ENCODE results near the gene OR1J2.
"Not testable (repeated sequence)": the region's sequence is repeated elsewhere in the genome, so short reads cannot be mapped to it uniquely, and the experiment has no call there.

OR1J2 gene

GRCh38 chr9:122518841-122519240 lies 8.2 kb downstream of the OR1J2 start, which contains the start of gene OR1J4:
TSS of gene OR1J4 (plus strand) at chr9:122519141. CDS start at chr9:122519141, 0 bp downstream.
- no peak for DNase-seq (ENCODE audit: low read depth)
- TF ChIP-seq, protein P1, sequence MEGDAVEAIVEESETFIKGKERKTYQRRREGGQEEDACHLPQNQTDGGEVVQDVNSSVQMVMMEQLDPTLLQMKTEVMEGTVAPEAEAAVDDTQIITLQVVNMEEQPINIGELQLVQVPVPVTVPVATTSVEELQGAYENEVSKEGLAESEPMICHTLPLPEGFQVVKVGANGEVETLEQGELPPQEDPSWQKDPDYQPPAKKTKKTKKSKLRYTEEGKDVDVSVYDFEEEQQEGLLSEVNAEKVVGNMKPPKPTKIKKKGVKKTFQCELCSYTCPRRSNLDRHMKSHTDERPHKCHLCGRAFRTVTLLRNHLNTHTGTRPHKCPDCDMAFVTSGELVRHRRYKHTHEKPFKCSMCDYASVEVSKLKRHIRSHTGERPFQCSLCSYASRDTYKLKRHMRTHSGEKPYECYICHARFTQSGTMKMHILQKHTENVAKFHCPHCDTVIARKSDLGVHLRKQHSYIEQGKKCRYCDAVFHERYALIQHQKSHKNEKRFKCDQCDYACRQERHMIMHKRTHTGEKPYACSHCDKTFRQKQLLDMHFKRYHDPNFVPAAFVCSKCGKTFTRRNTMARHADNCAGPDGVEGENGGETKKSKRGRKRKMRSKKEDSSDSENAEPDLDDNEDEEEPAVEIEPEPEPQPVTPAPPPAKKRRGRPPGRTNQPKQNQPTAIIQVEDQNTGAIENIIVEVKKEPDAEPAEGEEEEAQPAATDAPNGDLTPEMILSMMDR (IDR thresholded peaks at IDR 0.05; ENCODE audit: insufficient read depth, low read depth, low read length, missing control alignments) = no peak
- no peak within 1 kb of the TSS for H3K4me3 ChIP-seq (ENCODE audit: low read length)

DNA sequence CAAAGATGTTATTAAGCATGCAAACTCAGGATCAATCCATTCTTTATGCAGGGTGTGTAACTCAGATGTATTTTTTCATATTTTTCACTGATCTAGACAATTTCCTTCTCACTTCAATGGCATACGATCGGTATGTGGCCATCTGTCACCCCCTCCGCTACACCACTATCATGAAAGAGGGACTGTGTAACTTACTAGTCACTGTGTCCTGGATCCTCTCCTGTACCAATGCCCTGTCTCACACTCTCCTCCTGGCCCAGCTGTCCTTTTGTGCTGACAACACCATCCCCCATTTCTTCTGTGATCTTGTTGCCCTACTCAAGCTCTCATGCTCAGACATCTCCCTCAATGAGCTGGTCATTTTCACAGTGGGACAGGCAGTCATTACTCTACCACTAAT lies 8.8 kb downstream of the OR1J2 start:
- DNase-seq (ENCODE audit: low read depth) = no peak
- TF ChIP-seq, protein P1 (IDR thresholded peaks at IDR 0.05; ENCODE audit: insufficient read depth, low read depth, low read length, missing control alignments) = no peak
- no peak overlapping the region for H3K4me3 ChIP-seq (ENCODE audit: low read length)

DNA sequence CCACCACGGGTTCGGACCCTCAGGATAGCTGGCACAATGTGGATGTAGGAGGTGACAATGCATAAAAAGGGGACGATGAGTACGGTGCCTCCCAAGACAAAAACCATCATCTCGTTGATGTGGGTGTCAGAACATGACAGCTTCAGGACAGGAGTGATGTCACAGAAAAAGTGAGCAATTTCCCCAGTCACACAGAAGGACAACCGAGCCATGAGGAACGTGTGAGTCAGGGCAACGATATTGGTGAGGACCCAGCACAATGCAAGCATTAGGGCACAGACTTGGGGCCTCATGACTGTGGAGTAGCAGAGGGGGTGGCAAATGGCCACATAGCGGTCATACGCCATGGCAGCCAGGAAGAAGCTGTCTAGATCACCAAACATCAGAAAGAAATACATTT lies 16.0 kb downstream of the OR1J2 start:
- H3K4me3 ChIP-seq (ENCODE audit: low read length) = no peak overlapping the region
- no peak for DNase-seq (ENCODE audit: low read depth)
- TF ChIP-seq, protein P1 (IDR thresholded peaks at IDR 0.05; ENCODE audit: insufficient read depth, low read depth, low read length, missing control alignments) = no peak

DNA sequence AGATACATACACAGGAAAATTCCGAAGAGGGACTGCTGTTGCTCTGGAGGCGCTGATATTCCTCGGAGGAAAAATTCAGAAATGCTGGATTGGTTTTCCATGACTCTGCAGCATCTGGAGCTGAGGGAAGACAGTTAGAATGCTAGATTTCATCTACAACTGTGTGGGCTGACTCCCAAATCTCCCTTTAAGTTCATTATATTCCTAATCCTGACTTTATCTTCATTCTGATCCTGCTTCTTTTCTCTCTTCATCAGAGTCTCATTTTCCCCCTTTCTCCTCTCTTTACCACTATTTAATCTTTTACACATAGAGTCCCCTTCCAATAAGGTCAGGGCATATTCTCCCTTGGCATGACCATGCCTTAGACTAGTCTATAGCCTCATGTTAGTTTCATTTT lies 16.6 kb downstream of the OR1J2 start, which contains the start of gene OR1N1:
TSS of gene OR1N1 (minus strand) at position 101 of the 400 bp plus-strand sequence. CDS start at position 101, 0 bp downstream.
- H3K4me3 ChIP-seq (ENCODE audit: low read length) = no peak within 1 kb of the TSS

DNA sequence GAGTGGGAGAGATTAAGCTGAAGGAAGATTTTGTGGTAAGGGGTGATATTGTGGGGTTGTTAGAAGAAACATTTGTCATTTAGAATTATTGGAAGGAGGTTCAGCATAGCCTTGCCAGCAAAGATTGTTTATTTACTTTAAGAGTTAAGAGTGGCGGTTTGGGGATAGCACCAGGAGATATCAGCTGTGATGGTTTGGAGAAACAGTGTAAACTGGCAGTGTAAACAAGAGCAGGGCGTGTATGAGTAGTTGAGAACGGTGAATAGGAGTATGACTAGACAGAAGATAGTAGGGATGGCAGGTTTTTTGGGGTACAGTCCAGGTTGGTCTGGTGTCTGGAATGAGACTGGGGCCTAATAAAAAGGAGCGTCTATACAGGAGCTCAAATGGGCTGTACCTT lies 20.6 kb downstream of the OR1J2 start:
- not testable (repeated sequence) for DNase-seq (ENCODE audit: low read depth); H3K4me3 ChIP-seq (ENCODE audit: low read length)

More for the DNA sequence above, 16.6 kb downstream of the OR1J2 start, which contains the start of gene OR1N1:
- DNase-seq (ENCODE audit: low read depth) = no peak
- TF ChIP-seq, protein P1 (IDR thresholded peaks at IDR 0.05; ENCODE audit: insufficient read depth, low read depth, low read length, missing control alignments) = no peak

GRCh38 chr9:122536134-122536533 lies 25.5 kb downstream of the OR1J2 start:
- TF ChIP-seq, protein P1 (IDR thresholded peaks at IDR 0.05; ENCODE audit: insufficient read depth, low read depth, low read length, missing control alignments) = no peak
- H3K4me3 ChIP-seq (ENCODE audit: low read length) = no peak overlapping the region
- DNase-seq (ENCODE audit: low read depth) = no peak

DNA sequence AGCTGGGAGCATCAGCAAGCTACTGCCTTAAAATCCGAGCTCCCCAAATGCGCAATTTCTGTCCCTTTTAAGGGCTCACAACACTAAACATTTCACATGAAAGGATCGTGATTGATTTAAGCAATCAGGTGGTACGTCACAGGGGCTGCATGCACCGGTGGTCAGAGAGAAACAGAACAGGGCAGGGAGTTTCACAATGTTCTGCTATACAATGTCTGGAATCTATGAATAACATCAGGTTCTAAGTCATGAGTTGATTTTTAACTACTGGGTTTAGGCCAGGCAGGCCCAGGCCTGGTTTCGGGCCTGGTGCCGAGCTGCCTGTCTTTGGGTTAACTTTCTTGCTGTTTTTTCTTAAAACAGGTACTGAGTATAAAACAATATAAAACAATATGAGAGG lies 26.5 kb downstream of the OR1J2 start:
- DNase-seq (ENCODE audit: low read depth); H3K4me3 ChIP-seq (ENCODE audit: low read length): not testable (repeated sequence)

GRCh38 chr9:122538757-122539156 lies 28.2 kb downstream of the OR1J2 start:
- TF ChIP-seq, protein P1 (IDR thresholded peaks at IDR 0.05; ENCODE audit: insufficient read depth, low read depth, low read length, missing control alignments) = no peak
- H3K4me3 ChIP-seq (ENCODE audit: low read length) = no peak overlapping the region
- DNase-seq (ENCODE audit: low read depth) = no peak
